ENCODE results near the gene GPX4. TPM values are rescaled to one million over a fixed set of nuclear protein-coding genes. Genes with fewer than 3 reads are reported as not detected.

Gene GPX4
- total and polyA plus RNA-seq, 9 of the 15 experiments (the other 6 are each of a cell fraction or from before 2014, with no cell fraction given) = 61.4 to 661 (median 349) TPM

GRCh38 chr19:1144741-1145140 is 40.9 kb downstream of the GPX4 start:
- Histone ChIP-seq H3K9me1 (ENCODE audit: control insufficient read depth, insufficient read depth, low read length) (no peaks in the 10 kb centered on the region), H3K36me3 (ENCODE audit: control insufficient read depth, insufficient read depth, low read length) (peaks cover 29% of the 10 kb centered on the region; the same call in 2 of the 3 replicates), H3K4me1 (replicated peaks in 1 of 2; ENCODE audit: control insufficient read depth in 2 of 2, insufficient read depth in 2 of 2, low read length in 2 of 2) (peaks cover 0 to 56% of the 10 kb centered on the region in 2 experiments; a peak in 2 of 5 replicates), H3K9me3 (replicated peaks; ENCODE audit: control insufficient read depth, insufficient read depth, low read depth, low read length) (no peaks in the 10 kb centered on the region), H3K9ac (ENCODE audit: insufficient read depth in 1 of 2, low read depth in 2 of 2, low read length in 2 of 2) (no peak overlapping the region), H3K27ac (ENCODE audit: extremely low read depth, low read depth, low read length) (no peak overlapping the region), H4K20me1 (replicated peaks; ENCODE audit: control insufficient read depth, insufficient read depth, low read length) (no peaks in the 10 kb centered on the region), H3K4me2 (ENCODE audit: insufficient read depth, low read length) (no peak overlapping the region), H3K4me3 (no peak overlapping the region), H3K27me3 (ENCODE audit: control insufficient read depth in 2 of 2, insufficient read depth in 2 of 2, low read length in 2 of 2) (no peaks in the 10 kb centered on the region), H3K79me2 (ENCODE audit: control insufficient read depth, insufficient read depth, low read length) (no peaks in the 10 kb centered on the region), H2AFZ (ENCODE audit: low read depth, low read length) (no peak overlapping the region)
- in situ Hi-C loops (cut with MboI) (no loop called here), intact Hi-C loops (cut with micrococcal nuclease) (no loop called here)
- TF ChIP-seq BCOR (IDR thresholded peaks at IDR 0.05) (peak; percentile 55; the same call in 1 of the 2 replicates), MEIS2 (IDR thresholded peaks at IDR 0.05; ENCODE audit: partially characterized antibody) (no peak), HDAC1 (IDR thresholded peaks at IDR 0.05) (0 out of 4 replicates have a peak, but pooled peaks of 1 of the 2 experiments have one; percentile 13)
- FAIRE-seq = no peak
- CTCF ChIA-PET (ENCODE audit: low intra/inter-chr PET ratio) = no interaction called here
- no peak for ATAC-seq
- BruUV-seq (replicated peaks) = no TSS peak
- no peak for DNase-seq (ENCODE audit: extremely low read depth in 1 of 4, low spot score in 3 of 4)
- POLR2A ChIA-PET = no interaction called here
- no CpG with 5 or more reads among the region's 1 CpG for WGBS (ENCODE audit: insufficient coverage, low coverage, missing lambda C conversion rate)

GRCh38 chr19:1145635-1146411 is 42.0 kb downstream of the GPX4 start:
- Histone ChIP-seq H3K4me2 (ENCODE audit: insufficient read depth, low read length) (no peak overlapping the region), H3K9me1 (ENCODE audit: control insufficient read depth, insufficient read depth, low read length) (no peaks in the 10 kb centered on the region), H3K4me3 (no peak overlapping the region), H2AFZ (ENCODE audit: low read depth, low read length) (no peak overlapping the region), H3K36me3 (ENCODE audit: control insufficient read depth, insufficient read depth, low read length) (peaks cover 34% of the 10 kb centered on the region; the same call in 2 of the 3 replicates), H3K9me3 (replicated peaks; ENCODE audit: control insufficient read depth, insufficient read depth, low read depth, low read length) (no peaks in the 10 kb centered on the region), H3K27ac (ENCODE audit: extremely low read depth, low read depth, low read length) (no peak overlapping the region), H4K20me1 (replicated peaks; ENCODE audit: control insufficient read depth, insufficient read depth, low read length) (no peaks in the 10 kb centered on the region), H3K79me2 (ENCODE audit: control insufficient read depth, insufficient read depth, low read length) (no peaks in the 10 kb centered on the region), H3K4me1 (replicated peaks in 1 of 2; ENCODE audit: control insufficient read depth in 2 of 2, insufficient read depth in 2 of 2, low read length in 2 of 2) (peaks cover 0 to 59% of the 10 kb centered on the region in 2 experiments; a peak in 2 of 5 replicates), H3K27me3 (ENCODE audit: control insufficient read depth in 2 of 2, insufficient read depth in 2 of 2, low read length in 2 of 2) (no peaks in the 10 kb centered on the region), H3K9ac (ENCODE audit: insufficient read depth in 1 of 2, low read depth in 2 of 2, low read length in 2 of 2) (no peak overlapping the region; a peak in 1 of 4 replicates)
- in situ Hi-C loops (cut with MboI) = no loop called here
- ATAC-seq (no peak; the same call in 2 of the 3 replicates), FAIRE-seq (no peak), DNase-seq (ENCODE audit: extremely low read depth in 1 of 4, low spot score in 3 of 4) (no peak)
- BruUV-seq (replicated peaks) = no TSS peak
- intact Hi-C loops (cut with micrococcal nuclease) = no loop called here
- POLR2A ChIA-PET = interaction anchor here (0.8 kb wide), 1 partner anchor 22 kb away, joined by 3 read pairs; no protein-coding TSS in a partner anchor
- TF ChIP-seq POLR2G (IDR thresholded peaks at IDR 0.05; ENCODE audit: low read depth, low read length) (0 out of 2 replicates have a peak, but pooled peaks have one; percentile 22), KLF16 (IDR thresholded peaks at IDR 0.05) (0 out of 2 replicates have a peak, but pooled peaks have one; percentile 42), RBM22 (IDR thresholded peaks at IDR 0.05; ENCODE audit: low read depth, low read length, poor library complexity, severe bottlenecking) (peak; percentile 10), PRMT5 (CRISPR knock-in tag; IDR thresholded peaks at IDR 0.05) (no peak)
- WGBS (ENCODE audit: insufficient coverage, low coverage, missing lambda C conversion rate) = 98% methylated on average over 17 of the region's 26 CpGs
- CTCF ChIA-PET (ENCODE audit: low intra/inter-chr PET ratio) = no interaction called here
